ENCODE results near the gene FHIT. TPM values are rescaled to one million over a fixed set of nuclear protein-coding genes. Genes with fewer than 3 reads are reported as not detected.

Gene FHIT
- total and polyA plus RNA-seq, 10 of the 15 experiments (the other 5 are each of a cell fraction or from before 2014, with no cell fraction given) = 4.2 to 14.9 (median 9.4) TPM

DNA sequence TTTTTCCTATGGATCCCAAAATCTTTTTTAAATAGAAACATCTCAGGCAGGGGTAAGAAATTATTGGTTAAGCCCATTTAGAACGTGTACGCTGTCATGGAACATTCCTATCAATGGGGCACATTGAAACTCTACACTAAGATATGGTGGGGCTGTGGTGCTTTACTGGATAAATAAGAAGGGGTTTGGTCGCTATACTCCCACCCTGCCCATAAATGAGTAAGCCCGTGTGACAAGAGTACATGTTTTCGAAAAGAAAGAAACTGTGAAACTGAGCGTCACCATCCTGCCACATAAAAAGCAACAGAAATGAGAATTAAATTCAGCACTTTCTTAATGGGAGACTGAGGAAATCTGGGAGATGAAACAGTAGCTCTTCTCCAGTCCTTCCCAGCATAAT lies 1271.7 kb downstream of the FHIT start (continued):
- TF ChIP-seq ZNF687 (IDR thresholded peaks at IDR 0.05) = no peak
- no peak for TF ChIP-seq POLR2A (IDR thresholded peaks at IDR 0.05; ENCODE audit: low read depth, low read length)
- TF ChIP-seq, protein P1, sequence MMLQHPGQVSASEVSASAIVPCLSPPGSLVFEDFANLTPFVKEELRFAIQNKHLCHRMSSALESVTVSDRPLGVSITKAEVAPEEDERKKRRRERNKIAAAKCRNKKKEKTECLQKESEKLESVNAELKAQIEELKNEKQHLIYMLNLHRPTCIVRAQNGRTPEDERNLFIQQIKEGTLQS (IDR thresholded peaks at IDR 0.05; ENCODE audit: borderline replicate concordance, extremely low read depth, low read depth, low read length) = no peak
- TF ChIP-seq, protein P2, sequence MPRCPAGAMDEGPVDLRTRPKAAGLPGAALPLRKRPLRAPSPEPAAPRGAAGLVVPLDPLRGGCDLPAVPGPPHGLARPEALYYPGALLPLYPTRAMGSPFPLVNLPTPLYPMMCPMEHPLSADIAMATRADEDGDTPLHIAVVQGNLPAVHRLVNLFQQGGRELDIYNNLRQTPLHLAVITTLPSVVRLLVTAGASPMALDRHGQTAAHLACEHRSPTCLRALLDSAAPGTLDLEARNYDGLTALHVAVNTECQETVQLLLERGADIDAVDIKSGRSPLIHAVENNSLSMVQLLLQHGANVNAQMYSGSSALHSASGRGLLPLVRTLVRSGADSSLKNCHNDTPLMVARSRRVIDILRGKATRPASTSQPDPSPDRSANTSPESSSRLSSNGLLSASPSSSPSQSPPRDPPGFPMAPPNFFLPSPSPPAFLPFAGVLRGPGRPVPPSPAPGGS (IDR thresholded peaks at IDR 0.05; ENCODE audit: borderline replicate concordance, insufficient read depth, low read depth, low read length, poor library complexity, severe bottlenecking) = no peak

DNA sequence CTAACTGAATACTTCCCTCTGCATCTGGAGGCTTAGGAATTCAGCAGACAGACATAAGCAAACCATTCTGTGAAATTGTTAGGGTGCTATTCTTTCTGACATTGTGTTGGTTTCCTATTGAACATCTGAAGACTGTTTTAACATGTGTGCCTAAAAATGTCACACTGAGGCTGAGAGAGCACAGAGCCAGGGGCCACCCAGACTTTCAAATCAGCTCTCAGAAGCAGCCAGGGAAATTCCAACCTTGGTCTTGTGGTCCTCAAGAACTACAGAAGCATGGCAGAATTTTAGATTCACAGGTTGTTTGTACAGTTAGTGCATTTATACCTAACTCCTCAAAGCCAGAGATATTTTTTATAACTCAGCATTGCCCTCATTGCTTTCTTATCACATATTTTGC lies 1272.3 kb downstream of the FHIT start:
- H3K9me3 ChIP-seq (replicated peaks; ENCODE audit: control insufficient read depth, insufficient read depth, low read length) = no peaks in the 10 kb centered on the region
- H2AFZ ChIP-seq (ENCODE audit: control insufficient read depth, low read depth, low read length) = no peak overlapping the region; the same call in 1 of the 2 replicates
- ChIA-PET SMC1A (ENCODE audit: uncharacterized antibody, unreplicated experiment) (no interaction called here), RAD21 (ENCODE audit: unreplicated experiment) (no interaction called here), CTCF (interaction anchor here (0.8 to 1.6 kb wide), 4 partner anchors 8 to 60 kb away, joined by 3 to 4 read pairs (median 3); no protein-coding TSS in a partner anchor), POLR2A (no interaction called here)
- peak; percentile 74 for FAIRE-seq
- H3K4me2 ChIP-seq (ENCODE audit: control insufficient read depth, insufficient read depth) = no peak overlapping the region
- H3K27me3 ChIP-seq (replicated peaks in 1 of 2; ENCODE audit: control insufficient read depth in 2 of 2, insufficient read depth in 2 of 2, low read length in 1 of 2) = no peaks in the 10 kb centered on the region
- no peaks in the 10 kb centered on the region for H3K36me3 ChIP-seq (ENCODE audit: control insufficient read depth in 2 of 2, insufficient read depth in 2 of 2, low read length in 1 of 2)
- no peaks in the 10 kb centered on the region for H4K20me1 ChIP-seq (ENCODE audit: control insufficient read depth, insufficient read depth)
- no peak overlapping the region for H3K9ac ChIP-seq (ENCODE audit: control insufficient read depth, insufficient read depth, low read length)
- in situ Hi-C loops (cut with MboI) = no loop called here
- no peak overlapping the region for H3K4me3 ChIP-seq
- peak; percentile 97 for ATAC-seq
- H3K4me1 ChIP-seq (ENCODE audit: control insufficient read depth, insufficient read depth, low read length) = peaks cover 4% of the 10 kb centered on the region; the same call in 1 of the 2 replicates
- no peaks in the 10 kb centered on the region for H3K79me2 ChIP-seq (ENCODE audit: control insufficient read depth, insufficient read depth, low read length)
- no peak overlapping the region for H3K27ac ChIP-seq (ENCODE audit: control insufficient read depth, insufficient read depth)
- BruUV-seq (replicated peaks) = no TSS peak
- intact Hi-C loops (cut with micrococcal nuclease; ENCODE audit: unreplicated experiment) = no loop called here
- peak; percentile 47 for DNase-seq (ENCODE audit: low read depth, low spot score)
- TF ChIP-seq YY1 (IDR thresholded peaks at IDR 0.05; ENCODE audit: low read depth, low read length) (no peak), CBFB (IDR thresholded peaks at IDR 0.05; ENCODE audit: low read depth) (no peak), TBL1XR1 (IDR thresholded peaks at IDR 0.05; ENCODE audit: low read depth, low read length) (no peak), ZSCAN29 (IDR thresholded peaks at IDR 0.05) (no peak), ZNF274 (IDR thresholded peaks at IDR 0.05; ENCODE audit: insufficient read depth, insufficient read length) (no peak), ESRRA (IDR thresholded peaks at IDR 0.05; ENCODE audit: low read length) (no peak), SIN3A (IDR thresholded peaks at IDR 0.05; ENCODE audit: low read depth, low read length) (no peak), KAT2A (conservative IDR thresholded peaks at IDR 0.05; ENCODE audit: control insufficient read depth, low read depth, low read length) (no peak), CHD2 (IDR thresholded peaks at IDR 0.05; ENCODE audit: borderline replicate concordance, low read depth, low read length) (no peak), MTA2 (IDR thresholded peaks at IDR 0.05; ENCODE audit: low read depth) (peak; percentile 23; the same call in 1 of the 2 replicates)
- TF ChIP-seq, protein P3, sequence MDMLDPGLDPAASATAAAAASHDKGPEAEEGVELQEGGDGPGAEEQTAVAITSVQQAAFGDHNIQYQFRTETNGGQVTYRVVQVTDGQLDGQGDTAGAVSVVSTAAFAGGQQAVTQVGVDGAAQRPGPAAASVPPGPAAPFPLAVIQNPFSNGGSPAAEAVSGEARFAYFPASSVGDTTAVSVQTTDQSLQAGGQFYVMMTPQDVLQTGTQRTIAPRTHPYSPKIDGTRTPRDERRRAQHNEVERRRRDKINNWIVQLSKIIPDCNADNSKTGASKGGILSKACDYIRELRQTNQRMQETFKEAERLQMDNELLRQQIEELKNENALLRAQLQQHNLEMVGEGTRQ (IDR thresholded peaks at IDR 0.05; ENCODE audit: borderline replicate concordance, low read depth, low read length) = no peak
- TF ChIP-seq, protein P1 (IDR thresholded peaks at IDR 0.05; ENCODE audit: borderline replicate concordance, extremely low read depth, low read depth, low read length) = no peak
